HEK293 (cell line): ENCODE measurements around the gene PAX2.

ENCODE experiments used
- CTCF ChIA-PET: fragments of 350-600 bp; formaldehyde crosslinking; extraction: SDS; loops from one replicate; lab custom pipeline; 2021; ENCODE audit warnings: antibody characterized with exemption; lab: Yijun Ruan, JAX
- POLR2A ChIA-PET: fragments of 300-600 bp; formaldehyde crosslinking; extraction: SDS; loops from one replicate; lab custom pipeline; 2020; ENCODE audit warnings: antibody characterized with exemption, inconsistent platforms; lab: Yijun Ruan, JAX
- H3K27ac ChIP-seq: fragments of 200-500 bp; sonication (Bioruptor generic); 2 replicates; pipeline ENCODE4 v1.5.1; 2014; ENCODE audit warnings: low read depth, low read length, control low read depth, inconsistent platforms; ENCODE audit errors: extremely low read depth
- H3K36me3 ChIP-seq, 2 experiments: fragments of 200-500 bp in 1 of 2; sonication (Bioruptor generic) in 1 of 2; 1 replicate in 1 of 2; 2 replicates in 1 of 2; pipeline ENCODE4 v1.5.1; 2014 to 2017; ENCODE audit warnings: inconsistent platforms in 2 of 2, low read length in 2 of 2; ENCODE audit not compliant: control insufficient read depth in 2 of 2, insufficient read depth in 1 of 2
- H3K4me1 ChIP-seq: fragments of 200-500 bp; sonication (Bioruptor generic); 2 replicates; pipeline ENCODE4 v1.5.1; 2014; ENCODE audit warnings: mild to moderate bottlenecking, low read length, inconsistent platforms; ENCODE audit not compliant: control insufficient read depth, insufficient read depth
- H3K4me3 ChIP-seq: 2 replicates; pipeline ENCODE4 v1.5.1; 2011; ENCODE audit warnings: low read depth, mild to moderate bottlenecking, control low read depth, low read length, moderate library complexity
- H3K9me3 ChIP-seq: fragments of 200-500 bp; sonication (Bioruptor generic); 2 replicates; pipeline ENCODE4 v1.5.1; 2014; ENCODE audit warnings: low read depth, low read length, inconsistent platforms; ENCODE audit not compliant: control insufficient read depth, insufficient read depth
- BCL6B ChIP-seq: fragments of 450-650 bp; formaldehyde crosslinking; IDR thresholded peaks from 2 replicates; pipeline ENCODE4 v1.5.1; 2017; ENCODE audit warnings: missing biosample characterization, missing genetic modification characterization
- HOXA7 ChIP-seq: sonication (generic); formaldehyde crosslinking; IDR thresholded peaks from 2 replicates; pipeline ENCODE4 v1.8.1; 2022; ENCODE audit warnings: missing genetic modification reagents, borderline replicate concordance
- HOXD13 ChIP-seq: sonication (generic); formaldehyde crosslinking; IDR thresholded peaks from 2 replicates; pipeline ENCODE4 v1.8.0; 2022; ENCODE audit warnings: missing genetic modification reagents, borderline replicate concordance
- PRDM10 ChIP-seq: fragments of 450-650 bp; formaldehyde crosslinking; IDR thresholded peaks from 2 replicates; pipeline ENCODE4 v1.5.1; 2016; ENCODE audit warnings: missing biosample characterization, missing genetic modification characterization
- ZBTB17 ChIP-seq: fragments of 450-650 bp; formaldehyde crosslinking; IDR thresholded peaks from 2 replicates; pipeline ENCODE4 v1.5.1; 2016; ENCODE audit warnings: missing biosample characterization, missing genetic modification characterization
- ZBTB21 ChIP-seq: fragments of 450-650 bp; formaldehyde crosslinking; IDR thresholded peaks from 2 replicates; pipeline ENCODE4 v1.5.1; 2017; ENCODE audit warnings: missing biosample characterization, missing genetic modification characterization
- ZFP37 ChIP-seq: fragments of 450-650 bp; formaldehyde crosslinking; IDR thresholded peaks from 2 replicates; pipeline ENCODE4 v1.5.1; 2016; ENCODE audit warnings: missing biosample characterization, missing genetic modification characterization
- ZNF18 ChIP-seq: fragments of 450-650 bp; formaldehyde crosslinking; IDR thresholded peaks from 2 replicates; pipeline ENCODE4 v1.5.1; 2016; ENCODE audit warnings: missing biosample characterization, missing genetic modification characterization
- ZNF19 ChIP-seq: fragments of 450-650 bp; formaldehyde crosslinking; IDR thresholded peaks from 2 replicates; pipeline ENCODE4; 2016; ENCODE audit warnings: missing biosample characterization, missing genetic modification characterization, low read depth
- ZNF221 ChIP-seq: fragments of 450-650 bp; formaldehyde crosslinking; IDR thresholded peaks from 2 replicates; pipeline ENCODE4 v1.5.1; 2017; ENCODE audit warnings: missing biosample characterization, missing genetic modification characterization, borderline replicate concordance
- ZNF302 ChIP-seq: fragments of 450-650 bp; formaldehyde crosslinking; IDR thresholded peaks from 2 replicates; pipeline ENCODE4 v1.5.1; 2016; ENCODE audit warnings: missing biosample characterization, missing genetic modification characterization, low read depth
- ZNF324 ChIP-seq: fragments of 450-650 bp; formaldehyde crosslinking; IDR thresholded peaks from 2 replicates; pipeline ENCODE4 v1.5.1; 2016; ENCODE audit warnings: missing biosample characterization, missing genetic modification characterization
- ZNF354C ChIP-seq: fragments of 450-650 bp; formaldehyde crosslinking; IDR thresholded peaks from 2 replicates; pipeline ENCODE4 v1.5.1; 2016; ENCODE audit warnings: missing biosample characterization, missing genetic modification characterization, low read depth, borderline replicate concordance
- ZNF544 ChIP-seq: fragments of 450-650 bp; formaldehyde crosslinking; IDR thresholded peaks from 2 replicates; pipeline ENCODE4 v1.5.0; 2017; ENCODE audit warnings: missing biosample characterization, missing genetic modification characterization
- ZNF624 ChIP-seq: fragments of 450-650 bp; formaldehyde crosslinking; IDR thresholded peaks from 2 replicates; pipeline ENCODE4 v1.5.1; 2017; ENCODE audit warnings: missing biosample characterization, missing genetic modification characterization
- ZNF639 ChIP-seq: fragments of 450-650 bp; formaldehyde crosslinking; IDR thresholded peaks from 2 replicates; pipeline ENCODE4 v1.5.1; 2016; ENCODE audit warnings: missing biosample characterization, missing genetic modification characterization
- ZNF658 ChIP-seq: fragments of 450-650 bp; formaldehyde crosslinking; IDR thresholded peaks from 2 replicates; pipeline ENCODE4; 2016; ENCODE audit warnings: missing biosample characterization, missing genetic modification characterization
- ZNF777 ChIP-seq: fragments of 450-650 bp; formaldehyde crosslinking; IDR thresholded peaks from 2 replicates; pipeline ENCODE4 v1.5.1; 2017; ENCODE audit warnings: missing biosample characterization, missing genetic modification characterization, borderline replicate concordance

Gene PAX2

GRCh38 chr10:100800931-100801330 is 55.5 kb downstream of the PAX2 start (continued):
- TF ChIP-seq ZNF18 = no peak
- TF ChIP-seq HOXD13 (CRISPR knock-in tag) = no peak
- TF ChIP-seq ZNF324 (tag by site-specific recombination) = no peak
- TF ChIP-seq ZNF658 = no peak

GRCh38 chr10:100802196-100802595 is 56.8 kb downstream of the PAX2 start:
- Histone ChIP-seq H3K27ac (no peak overlapping the region), H3K36me3 (peaks cover 0 to 5% of the 10 kb centered on the region in 2 experiments; a peak in 1 of 3 replicates), H3K4me1 (0 out of 2 replicates have a peak, but pooled peaks cover 4% of the 10 kb centered on the region)
- ChIA-PET POLR2A (interaction anchor here (0.6 kb wide), 1 partner anchor 61 kb away, joined by 4 read pairs; no protein-coding TSS in a partner anchor), CTCF (interaction anchor here (1.5 to 1.7 kb wide), 3 partner anchors 13 to 70 kb away, joined by 4 to 5 read pairs (median 4); no protein-coding TSS in a partner anchor)
- TF ChIP-seq ZNF544 = no peak
- TF ChIP-seq ZNF777 = no peak
- no peak for TF ChIP-seq PRDM10 (tag by site-specific recombination)
- no peak for TF ChIP-seq ZNF19 (tag by site-specific recombination)
- no peak for TF ChIP-seq ZFP37 (tag by site-specific recombination)
- no peak for TF ChIP-seq ZNF624 (tag by site-specific recombination)
- no peak for TF ChIP-seq BCL6B (tag by site-specific recombination)
- TF ChIP-seq ZNF354C (tag by site-specific recombination) = no peak
- no peak for TF ChIP-seq ZNF18
- TF ChIP-seq ZNF221 (tag by site-specific recombination) = no peak
- TF ChIP-seq, all 188 proteins: peak for 0
- no peaks in the 10 kb centered on the region for H3K9me3 ChIP-seq
- H3K4me3 ChIP-seq = no peak overlapping the region

- no peaks in the 10 kb centered on the region for H3K9me3 ChIP-seq
- H3K36me3 ChIP-seq = peaks cover 0 to 6% of the 10 kb centered on the region in 2 experiments; a peak in 1 of 3 replicates
- H3K27ac ChIP-seq = no peak overlapping the region
- H3K4me3 ChIP-seq = no peak overlapping the region
- CTCF ChIA-PET = interaction anchor here (1.6 to 1.7 kb wide), 2 partner anchors 13 to 70 kb away, joined by 4 to 5 read pairs; no protein-coding TSS in a partner anchor
- TF ChIP-seq HOXA7 (CRISPR knock-in tag) = no peak
- TF ChIP-seq ZNF639 (tag by site-specific recombination) = no peak
- no peak for TF ChIP-seq ZBTB21 (tag by site-specific recombination)
- no peak for TF ChIP-seq ZNF302 (tag by site-specific recombination)
- TF ChIP-seq ZBTB17 = 0 out of 2 replicates have a peak, but pooled peaks have one; percentile 11
- POLR2A ChIA-PET = interaction anchor here (0.6 kb wide), 1 partner anchor 62 kb away, joined by 4 read pairs; no protein-coding TSS in a partner anchor
- 0 out of 2 replicates have a peak, but pooled peaks cover 4% of the 10 kb centered on the region for H3K4me1 ChIP-seq
Observed at GRCh38 chr10:100802607-100803006, 57.2 kb downstream of the PAX2 start.
